ENCODE data around the gene FNDC3A.

GRCh38 chr13:48954081-48954480, 21.6 kb upstream of the FNDC3A start:
- TF ChIP-seq CTCF (IDR thresholded peaks at IDR 0.05) = no peak
- TF ChIP-seq EP300 (IDR thresholded peaks at IDR 0.05) = no peak
- TF ChIP-seq POLR2A (IDR thresholded peaks at IDR 0.05; ENCODE audit: low read depth) = no peak

Data from esophagus muscularis mucosa (tissue), 4 donors.